ENCODE measurements around the gene AZU1. TPM values are rescaled to one million over a fixed set of nuclear protein-coding genes. Genes with fewer than 3 reads are reported as not detected.

Gene AZU1
- total RNA-seq, 4 donors from 2014 or later, result 1.1 TPM; not detected in 3

GRCh38 chr19:792306-792885 is 35.2 kb upstream of the AZU1 start:
- no peak for ATAC-seq (ENCODE audit: low FRiP score)
- DNase-seq (ENCODE audit: low spot score), result no peak
- TF ChIP-seq CTCF (IDR thresholded peaks at IDR 0.05), result no peak

GRCh38 chr19:793806-794205 is 33.8 kb upstream of the AZU1 start:
- DNase-seq (ENCODE audit: low spot score) (no peak), ATAC-seq (ENCODE audit: low FRiP score) (no peak)
- no peak for TF ChIP-seq CTCF (IDR thresholded peaks at IDR 0.05)

GRCh38 chr19:795073-795611 is 32.5 kb upstream of the AZU1 start:
- no peak for DNase-seq (ENCODE audit: low spot score)
- no peak for TF ChIP-seq CTCF (IDR thresholded peaks at IDR 0.05)
- ATAC-seq (ENCODE audit: low FRiP score), result no peak

GRCh38 chr19:795691-796581 is 31.7 kb upstream of the AZU1 start:
- no peak for TF ChIP-seq CTCF (IDR thresholded peaks at IDR 0.05)
- DNase-seq (ENCODE audit: low spot score) (no peak), ATAC-seq (ENCODE audit: low FRiP score) (no peak)

- no peak for TF ChIP-seq CTCF (IDR thresholded peaks at IDR 0.05)
- ATAC-seq (ENCODE audit: low FRiP score), result peak; percentile 87
- DNase-seq (ENCODE audit: low spot score), result peak; percentile 93
Observed at GRCh38 chr19:796692-797527, 30.7 kb upstream of the AZU1 start, which contains the start of gene PTBP1. Gene PTBP1 (plus strand): TSS chr19:797452. CDS start chr19:797498, 46 bp downstream.

GRCh38 chr19:797528-798414 is 29.9 kb upstream of the AZU1 start:
- no peak for TF ChIP-seq CTCF (IDR thresholded peaks at IDR 0.05)
- DNase-seq (ENCODE audit: low spot score) (no peak), ATAC-seq (ENCODE audit: low FRiP score) (peak; percentile 45)

All from omental fat pad (tissue), 4 donors.